Measurements from ENCODE around the gene TNPO1.

TNPO1 gene

DNA sequence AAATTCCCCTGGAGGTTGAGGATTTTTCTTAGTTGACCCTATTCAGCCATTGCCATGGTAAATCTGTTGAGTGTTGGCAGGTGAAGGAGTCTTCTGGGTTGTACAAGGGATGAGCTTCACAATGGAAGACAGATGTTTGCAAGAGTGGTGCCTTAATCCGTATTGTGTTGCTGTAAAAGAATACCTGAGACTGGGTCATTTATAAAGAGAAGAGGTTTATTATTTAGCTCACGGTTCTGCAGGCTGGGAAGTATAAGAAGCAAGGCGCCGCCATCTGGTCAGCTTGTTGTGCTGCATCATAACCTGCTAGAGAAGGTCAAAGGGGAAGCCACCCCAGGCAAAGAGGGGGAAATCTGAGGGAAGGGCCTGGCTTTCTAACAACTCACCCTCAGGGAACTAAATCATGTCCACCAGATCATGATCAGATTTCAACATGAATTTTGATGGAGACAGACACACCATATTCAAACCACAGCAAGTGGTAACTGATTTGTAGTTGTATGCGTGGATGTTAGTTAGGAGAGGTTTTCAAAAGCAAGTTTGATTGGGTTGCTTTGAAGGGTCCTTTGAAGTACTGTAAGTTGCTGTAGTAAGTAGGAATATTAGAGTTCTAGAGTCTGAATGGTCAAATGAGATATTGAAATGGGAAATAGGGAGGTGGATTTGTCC, 2.5 kb downstream of the TNPO1 start:
- peak; percentile 52 for DNase-seq

DNA sequence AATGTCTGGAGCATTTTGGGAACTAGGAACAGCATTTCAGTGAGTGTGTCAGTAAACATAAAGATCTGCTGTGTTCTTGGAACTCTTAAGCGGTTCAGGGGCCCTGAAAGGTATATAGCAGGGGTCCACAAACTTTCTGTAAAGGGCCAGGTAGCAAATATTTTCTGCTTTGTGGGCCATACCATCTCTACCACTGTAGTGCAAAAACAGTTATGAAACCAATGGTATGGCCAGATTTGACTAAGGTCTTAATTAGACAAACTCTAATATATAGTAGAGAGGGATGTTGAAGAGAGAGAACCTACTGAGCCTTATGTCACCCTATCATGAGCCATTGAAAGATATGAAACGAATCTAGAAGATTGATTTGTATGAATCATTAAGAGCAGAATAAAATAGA, 5.3 kb downstream of the TNPO1 start:
- DNase-seq: no peak

GRCh38 chr5:72822944-72823343, 6.5 kb downstream of the TNPO1 start:
- DNase-seq: no peak

DNA sequence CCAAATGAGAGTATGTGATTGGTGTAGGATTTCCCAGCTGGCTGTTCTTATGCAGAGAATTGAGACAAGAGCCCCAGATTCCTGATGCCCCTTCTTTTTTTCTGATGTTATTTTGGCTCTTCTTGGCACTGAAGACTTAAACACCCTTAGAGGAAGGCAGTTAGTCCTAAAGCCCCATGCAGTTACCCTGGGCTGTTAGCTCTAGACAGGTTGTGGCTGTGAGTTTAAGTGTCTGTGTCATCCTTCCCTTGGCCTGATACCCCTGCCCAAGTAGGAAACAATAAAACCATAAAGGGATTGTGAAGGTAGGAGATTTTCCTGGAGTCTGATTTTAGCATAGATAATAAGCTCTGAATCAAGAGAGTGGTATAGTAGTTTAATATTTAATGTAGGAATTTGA, 13.2 kb downstream of the TNPO1 start:
- DNase-seq: no peak

DNA sequence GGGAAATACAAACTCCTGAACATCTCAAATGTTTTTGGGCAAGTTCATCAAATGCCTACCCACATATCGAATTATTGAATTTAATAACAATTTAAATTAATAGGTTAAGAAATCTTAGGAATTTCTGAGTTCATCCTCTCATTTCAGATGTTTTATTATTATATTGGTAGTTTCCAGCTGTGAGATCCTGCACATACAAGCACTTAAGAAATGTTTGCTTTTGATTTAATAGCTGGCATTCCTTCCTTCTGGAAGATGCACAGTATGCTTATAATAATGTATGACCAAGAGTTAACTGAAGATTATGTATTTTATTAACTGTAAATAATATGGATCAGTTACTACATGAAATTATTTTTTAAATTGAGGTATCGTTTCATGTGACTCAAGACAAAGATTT, 13.9 kb downstream of the TNPO1 start:
- DNase-seq: no peak

DNA sequence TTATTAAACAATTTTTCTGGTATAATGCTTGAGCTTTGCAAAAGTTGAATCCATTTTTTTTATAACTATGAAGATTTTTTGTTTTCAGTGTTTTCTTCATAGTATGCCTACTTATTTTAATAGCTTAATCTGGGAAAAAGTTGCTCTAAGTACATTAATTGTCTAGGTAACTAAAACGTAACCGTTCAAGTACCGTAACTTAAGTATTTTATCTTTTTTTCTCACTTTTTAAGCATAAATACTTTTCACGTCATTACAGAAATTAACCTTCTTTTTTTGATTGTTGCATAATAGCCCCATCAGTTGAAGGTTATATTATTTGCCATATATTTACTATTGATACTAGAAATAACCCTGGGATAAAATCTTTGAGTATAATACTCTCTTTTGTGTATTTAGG, 15.2 kb downstream of the TNPO1 start:
- DNase-seq: no peak

DNA sequence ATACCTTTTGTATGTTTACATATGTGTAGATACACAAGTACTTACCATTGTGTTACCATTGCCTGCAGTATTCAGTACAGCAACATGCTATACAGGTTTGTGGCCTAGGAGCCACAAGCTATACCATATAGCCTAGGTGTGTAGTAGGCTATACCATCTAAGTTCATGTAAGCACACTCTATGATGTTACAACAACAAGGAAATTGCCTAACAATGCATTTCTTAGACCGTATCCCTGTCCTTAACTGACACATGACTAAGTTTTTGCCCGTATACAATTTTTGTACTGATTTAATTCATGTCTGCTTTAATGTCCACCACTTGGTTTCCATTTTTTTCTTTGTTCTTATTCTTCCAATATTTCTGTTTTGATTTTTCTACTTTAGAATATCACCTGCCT, 18.5 kb downstream of the TNPO1 start:
- DNase-seq: no peak

DNA sequence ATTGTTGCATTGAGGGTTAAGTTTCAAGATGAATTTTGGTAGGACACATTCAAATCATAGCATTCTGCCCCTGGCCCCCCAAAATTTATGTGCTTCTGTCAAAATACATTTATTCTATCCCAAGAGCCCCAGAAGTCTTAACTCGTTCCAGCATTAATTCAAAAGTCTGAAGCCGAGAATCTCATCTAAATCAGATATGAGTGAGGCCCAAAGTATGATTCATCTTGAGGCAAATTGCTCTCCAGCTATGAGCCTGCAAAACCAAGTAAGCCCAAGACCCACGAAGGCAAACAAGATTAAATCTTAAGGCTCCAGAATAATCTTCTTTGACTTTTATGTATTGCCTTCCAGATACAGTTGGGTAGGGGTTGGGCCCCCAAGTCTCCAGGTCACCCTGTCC, 19.2 kb downstream of the TNPO1 start:
- DNase-seq: no peak

GRCh38 chr5:72836810-72837209, 20.3 kb downstream of the TNPO1 start:
- DNase-seq: no peak

DNA sequence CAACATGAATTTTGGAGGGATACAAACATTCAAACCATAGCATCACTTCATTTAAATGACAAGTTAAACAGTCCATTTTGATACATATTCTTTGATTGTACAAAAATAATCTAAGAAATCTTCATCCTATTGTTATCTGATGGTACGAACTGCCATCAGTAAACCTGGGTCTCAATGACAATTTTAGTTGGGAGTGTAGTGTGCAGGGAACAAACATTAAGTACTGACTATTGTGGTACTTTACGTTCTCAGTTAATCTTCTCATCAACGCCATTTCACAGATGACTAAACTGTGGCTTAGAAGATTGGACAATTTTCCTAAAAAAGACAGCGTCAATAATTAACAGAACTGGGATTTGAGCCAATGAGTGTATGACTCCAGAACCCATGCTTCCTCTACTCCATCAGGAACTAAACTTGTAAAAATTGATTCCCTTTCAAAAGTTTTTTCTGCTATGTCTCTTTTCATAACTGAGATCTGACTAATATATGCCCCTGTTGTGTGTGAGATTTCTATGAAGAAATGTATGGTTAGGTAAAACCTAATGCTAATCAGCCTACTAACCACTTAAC, 21.1 kb downstream of the TNPO1 start:
- DNase-seq: no peak

DNA sequence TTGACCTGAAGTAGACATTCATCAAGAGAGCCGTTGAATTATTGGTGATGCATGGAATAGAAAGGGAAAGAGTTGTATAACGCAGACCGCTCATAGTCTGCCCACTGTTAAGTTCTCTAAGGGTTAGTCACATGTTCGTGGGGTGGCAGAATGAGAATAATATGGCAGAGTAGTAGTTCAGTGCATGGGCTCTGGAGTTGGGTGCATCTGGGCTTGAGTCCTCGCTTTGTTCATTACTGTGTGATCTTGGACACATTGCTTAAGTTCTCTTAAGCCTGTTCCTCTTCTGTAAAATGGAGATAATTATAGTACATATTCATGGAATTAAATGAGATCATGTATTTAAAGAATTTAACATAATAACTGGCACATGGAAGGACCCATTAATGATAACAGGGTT, 23.6 kb downstream of the TNPO1 start:
- DNase-seq: no peak

GRCh38 chr5:72841756-72842535, 25.5 kb downstream of the TNPO1 start:
- DNase-seq: no peak

DNA sequence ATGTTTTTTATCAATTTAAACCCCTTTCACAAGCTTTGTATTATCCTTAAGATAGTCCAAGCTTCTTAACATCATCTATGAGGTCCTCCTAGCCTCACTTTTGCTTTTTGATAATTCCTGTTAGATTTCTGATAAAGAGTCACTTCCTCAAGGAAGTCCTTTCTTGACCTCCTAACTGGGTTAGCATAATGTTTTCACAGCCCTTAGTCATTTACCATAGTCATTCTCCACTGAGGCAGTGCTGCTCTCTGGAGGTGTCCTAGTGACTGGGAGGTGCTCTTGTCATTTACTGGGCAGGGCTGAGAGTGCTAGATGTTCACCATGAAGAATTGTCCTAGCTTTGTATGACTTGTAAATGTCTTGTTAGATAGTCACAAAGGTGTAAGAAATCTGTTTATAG, 26.4 kb downstream of the TNPO1 start:
- no peak for DNase-seq

DNA sequence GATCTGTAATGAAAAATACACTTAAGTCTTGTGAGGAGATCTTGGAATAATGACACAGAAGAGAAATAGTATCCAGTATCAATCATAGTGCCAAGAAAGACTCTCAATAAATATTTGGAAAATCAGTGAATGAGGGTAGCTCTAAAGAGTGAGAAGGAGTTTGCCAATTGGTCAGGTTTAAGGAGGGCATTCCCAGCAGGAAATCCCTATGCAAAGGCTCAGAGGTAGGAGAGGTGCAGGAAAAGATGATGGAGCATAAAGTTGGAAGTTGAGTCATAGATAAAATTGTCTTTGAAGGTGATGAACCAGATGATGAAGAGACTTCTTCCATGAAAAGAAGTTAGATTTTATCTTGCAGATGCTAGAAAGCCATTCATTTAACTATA, 27.8 kb downstream of the TNPO1 start:
- DNase-seq: no peak

DNA sequence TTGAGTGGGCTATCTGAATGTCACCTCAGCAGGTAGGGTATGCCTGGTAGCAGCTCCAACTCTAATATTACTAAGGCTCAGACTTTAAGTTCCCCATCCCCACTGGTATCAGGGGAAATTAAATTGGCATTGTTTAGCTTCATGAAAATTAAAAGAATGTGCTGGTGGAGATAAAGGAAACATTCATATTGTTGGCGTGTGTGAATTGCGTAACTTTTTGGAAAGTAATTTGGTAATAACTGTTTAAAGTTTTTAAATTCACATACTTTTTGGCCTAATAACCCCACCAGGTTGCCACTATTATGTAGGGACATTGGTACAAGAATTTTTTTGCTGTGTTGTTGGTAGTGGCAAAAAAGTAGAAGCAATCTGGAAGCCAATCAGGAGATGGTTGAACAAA, 29.4 kb downstream of the TNPO1 start:
- DNase-seq: no peak

- DNase-seq: no peak
Observed at GRCh38 chr5:72846483-72846882, 30.0 kb downstream of the TNPO1 start.

GRCh38 chr5:72847439-72847838, 31.0 kb downstream of the TNPO1 start:
- DNase-seq: no peak

DNA sequence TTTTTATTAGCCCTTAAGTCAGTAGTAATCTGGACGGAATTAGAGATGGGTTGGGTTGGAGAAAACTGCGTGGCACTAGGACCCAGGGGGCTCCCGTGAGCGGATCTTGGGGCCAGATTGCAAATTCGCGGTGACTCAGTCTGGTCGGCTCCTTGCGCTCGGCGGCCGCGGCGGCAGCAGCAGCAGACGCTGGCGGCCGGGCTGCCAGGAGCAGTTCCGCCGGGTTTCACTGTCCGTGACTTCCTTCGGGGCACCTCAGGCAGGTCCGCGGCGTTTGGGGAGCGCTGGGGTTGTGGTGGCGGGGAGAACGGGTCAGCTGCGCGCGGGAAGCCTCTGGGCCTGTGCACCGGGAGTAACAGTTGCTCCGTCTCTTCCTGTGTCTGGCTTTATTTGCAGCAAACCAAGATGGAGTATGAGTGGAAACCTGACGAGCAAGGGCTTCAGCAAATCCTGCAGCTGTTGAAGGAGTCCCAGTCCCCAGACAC, 31.6 kb downstream of the TNPO1 start:
- DNase-seq: peak; percentile 62

DNA sequence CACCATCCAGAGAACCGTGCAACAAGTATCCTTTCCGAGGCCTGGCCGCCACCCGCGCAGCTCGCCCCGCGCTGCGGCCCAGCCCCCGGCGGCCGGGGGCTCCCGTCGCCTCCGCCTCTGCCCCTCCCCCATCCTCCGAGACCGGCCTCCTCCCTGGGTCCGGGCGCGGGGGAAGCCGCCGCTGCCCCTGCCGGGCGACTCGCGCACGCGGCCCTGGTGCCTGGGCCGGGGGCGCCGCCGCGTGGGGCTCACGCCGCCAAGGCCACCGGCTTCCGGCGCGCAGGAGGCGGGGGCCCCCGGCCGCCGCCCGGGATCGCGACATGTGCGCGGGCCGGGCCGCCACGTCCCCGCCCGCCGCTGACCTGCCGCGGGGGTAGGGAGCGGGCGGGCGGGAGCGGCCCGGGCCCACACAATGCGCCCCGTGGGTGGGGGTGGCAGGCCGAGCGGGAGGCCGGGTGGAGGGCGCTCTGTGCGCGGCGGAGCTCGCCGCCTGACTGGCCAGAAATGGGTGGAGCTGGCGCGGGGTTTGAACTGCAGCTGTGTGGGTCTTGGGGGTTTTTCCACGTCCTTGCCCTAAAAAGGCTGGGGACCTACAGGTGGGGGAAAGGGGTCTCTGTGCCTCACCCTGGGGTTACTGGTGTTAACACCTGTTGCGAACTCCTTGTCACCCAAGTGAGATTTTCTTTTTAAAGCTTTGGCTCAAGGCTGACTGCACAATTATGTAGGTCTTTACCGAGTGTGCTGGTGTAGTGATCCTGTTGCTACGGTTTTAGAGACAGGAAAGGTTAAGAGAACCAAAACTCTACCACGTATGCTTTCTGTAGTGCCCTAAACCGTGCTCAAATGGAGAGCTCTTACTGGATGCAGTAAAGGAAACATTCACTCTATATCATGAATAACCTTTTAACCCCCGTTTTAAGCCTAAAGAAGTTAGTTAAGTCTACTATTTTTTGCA, 32.3 kb downstream of the TNPO1 start:
- no peak for DNase-seq

- DNase-seq: no peak
Observed at GRCh38 chr5:72849546-72849945, 33.1 kb downstream of the TNPO1 start.

GRCh38 chr5:72850113-72850512, 33.7 kb downstream of the TNPO1 start:
- no peak for DNase-seq

GRCh38 chr5:72852356-72852755, 35.9 kb downstream of the TNPO1 start:
- no peak for DNase-seq

DNA sequence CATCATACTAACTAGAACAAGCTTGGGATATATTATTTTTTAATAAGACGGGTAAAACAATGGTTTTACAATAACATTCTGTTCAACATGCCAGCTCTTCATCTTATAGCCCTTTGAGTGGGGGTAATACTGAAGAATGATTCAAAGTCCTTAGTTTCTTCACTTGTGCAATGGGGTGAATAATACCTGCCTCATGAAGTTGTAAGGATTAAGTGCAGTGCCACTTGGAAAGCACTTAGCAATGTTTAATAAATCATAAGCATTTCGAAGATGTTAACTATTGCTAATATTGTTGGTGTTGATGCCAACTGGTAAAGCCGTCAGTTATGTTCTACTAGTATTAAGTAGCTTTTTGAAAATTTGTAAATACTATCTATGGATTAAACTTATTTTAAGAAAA, 38.0 kb downstream of the TNPO1 start:
- no peak for DNase-seq
